OCI-M2 (cell line): Measurements from ENCODE around the gene TRIM49B.
"Not testable (repeated sequence)": the region's sequence is repeated elsewhere in the genome, so short reads cannot be mapped to it uniquely, and the experiment has no call there.

Experiments used
- DNase-seq: peaks from one replicate; lab custom pipeline; 2025; ENCODE audit not compliant: unreplicated experiment; lab: John Stamatoyannopoulos, UW

Gene TRIM49B, protein sequence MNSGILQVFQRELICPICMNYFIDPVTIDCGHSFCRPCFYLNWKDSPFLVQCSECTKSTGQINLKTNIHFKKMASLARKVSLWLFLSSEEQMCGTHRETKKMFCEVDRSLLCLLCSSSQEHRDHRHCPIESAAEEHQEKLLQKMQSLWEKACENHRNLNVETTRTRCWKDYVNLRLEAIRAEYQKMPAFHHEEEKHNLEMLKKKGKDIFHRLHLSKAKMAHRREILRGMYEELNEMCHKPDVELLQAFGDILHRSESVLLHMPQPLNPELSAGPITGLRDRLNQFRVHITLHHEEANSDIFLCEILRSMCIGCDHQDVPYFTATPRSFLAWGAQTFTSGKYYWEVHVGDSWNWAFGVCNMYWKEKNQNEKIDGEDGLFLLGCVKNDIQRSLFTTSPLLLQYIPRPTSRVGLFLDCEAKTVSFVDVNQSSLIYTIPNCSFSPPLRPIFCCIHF

DNA sequence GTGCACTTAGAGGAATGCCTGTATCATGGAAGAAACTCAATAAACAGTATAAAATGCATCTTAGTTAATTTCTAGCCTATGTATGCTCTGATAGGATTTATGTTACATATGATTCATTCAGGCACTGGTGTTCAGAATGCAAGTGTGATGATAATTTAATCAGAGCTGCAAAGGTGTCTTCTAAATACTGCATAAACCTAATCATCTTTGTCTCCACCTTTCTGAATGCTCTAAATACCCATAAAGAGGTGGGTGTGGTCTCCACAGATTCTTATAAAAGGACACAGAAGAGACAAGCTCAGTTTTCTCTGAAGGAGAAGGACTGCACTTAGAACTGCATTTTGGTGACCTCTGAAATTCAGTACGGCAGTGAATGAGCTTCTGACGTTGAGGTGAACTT, at the start of gene TRIM49B:
TSS of gene TRIM49B (plus strand) at position 301 of the 400 bp plus-strand sequence. CDS start 2,777 bp downstream, outside the sequence.
- DNase-seq = not testable (repeated sequence)

DNA sequence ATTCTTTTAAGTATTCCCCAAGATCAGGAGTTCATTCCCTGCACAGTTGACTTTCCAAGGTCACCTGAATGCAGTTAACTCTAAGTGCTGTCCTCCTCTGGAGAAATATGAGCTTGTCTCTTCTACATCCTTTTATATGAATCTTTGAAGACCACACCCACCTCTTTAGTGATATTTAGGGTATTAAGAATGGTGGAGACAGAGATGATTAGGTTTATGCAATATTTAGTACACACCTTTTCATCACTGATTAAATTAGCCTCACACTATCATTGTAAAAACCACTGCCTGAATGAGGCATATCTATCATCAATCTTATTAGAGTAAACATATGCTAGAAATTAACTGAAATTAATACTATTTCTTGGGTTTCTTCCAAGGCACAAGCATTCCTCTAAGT, 44.8 kb upstream of the TRIM49B start, which contains the start of gene TRIM51G:
TSS of gene TRIM51G (minus strand) at position 101 of the 400 bp plus-strand sequence. CDS start 2,190 bp downstream, outside the sequence.
- not testable (repeated sequence) for DNase-seq

DNA sequence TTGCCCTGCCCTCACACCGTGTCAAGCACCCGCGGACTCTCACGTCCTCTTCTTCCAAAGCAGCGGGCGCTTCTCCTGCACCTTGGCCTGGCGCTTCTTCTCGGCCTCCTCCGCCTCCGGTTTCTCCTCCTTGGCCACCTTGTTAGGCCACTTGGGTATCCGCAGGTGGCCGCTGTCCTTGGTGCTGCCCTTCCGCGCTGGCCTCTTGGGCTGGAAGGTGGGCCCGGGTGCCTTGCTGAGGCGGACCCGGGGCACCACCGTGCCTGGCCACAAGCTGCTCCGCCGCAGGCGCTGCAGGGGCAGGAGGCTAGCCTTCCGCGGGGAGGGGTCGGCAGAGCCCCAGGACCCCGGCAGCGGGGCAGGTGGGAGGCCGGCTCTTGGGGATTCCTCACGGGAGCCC, 19.6 kb downstream of the TRIM49B start:
- DNase-seq = not testable (repeated sequence)

DNA sequence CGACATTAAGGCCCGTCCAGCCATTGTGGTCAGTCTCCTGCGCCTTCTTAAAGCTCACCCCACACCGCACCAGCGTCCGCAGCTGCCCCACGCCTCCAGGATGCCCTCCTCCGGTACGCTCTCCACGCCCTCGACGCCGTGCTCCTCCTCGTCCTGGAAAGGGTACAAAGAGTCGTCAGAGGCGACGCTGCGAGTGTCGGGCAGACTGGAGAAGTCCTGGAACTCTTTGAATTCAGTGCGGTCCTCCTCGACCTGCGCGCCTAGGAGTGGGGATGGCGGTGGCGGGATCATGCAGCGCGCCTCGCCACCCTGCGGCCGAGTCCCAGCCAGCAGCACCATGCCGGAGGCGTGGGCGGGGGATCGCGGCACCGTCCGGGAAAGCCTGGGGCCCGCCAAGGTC, 21.2 kb downstream of the TRIM49B start:
- DNase-seq = not testable (repeated sequence)

DNA sequence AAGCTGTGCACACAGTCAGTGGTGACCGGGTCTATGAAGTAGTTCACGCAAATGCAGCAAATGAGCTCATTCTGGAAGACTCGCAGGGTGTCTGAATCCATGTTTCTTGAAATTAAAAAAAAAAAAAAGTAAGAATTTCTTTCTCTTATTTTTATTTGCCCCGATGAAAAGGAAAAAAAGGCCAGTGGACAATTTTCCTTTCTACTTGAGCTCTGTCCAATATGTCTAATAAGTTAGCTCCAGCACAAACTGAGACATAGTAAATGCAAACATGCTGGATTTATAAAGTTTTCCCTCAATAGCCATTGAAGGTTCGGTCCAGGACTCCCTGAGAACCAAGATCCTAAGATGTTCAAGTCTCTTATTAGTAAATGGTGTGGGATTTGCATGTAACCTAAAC, 30.4 kb downstream of the TRIM49B start, which contains the start of gene TRIM64C:
TSS of gene TRIM64C (minus strand) at position 101 of the 400 bp plus-strand sequence. CDS start at position 101, 0 bp downstream.
- DNase-seq = not testable (repeated sequence)

DNA sequence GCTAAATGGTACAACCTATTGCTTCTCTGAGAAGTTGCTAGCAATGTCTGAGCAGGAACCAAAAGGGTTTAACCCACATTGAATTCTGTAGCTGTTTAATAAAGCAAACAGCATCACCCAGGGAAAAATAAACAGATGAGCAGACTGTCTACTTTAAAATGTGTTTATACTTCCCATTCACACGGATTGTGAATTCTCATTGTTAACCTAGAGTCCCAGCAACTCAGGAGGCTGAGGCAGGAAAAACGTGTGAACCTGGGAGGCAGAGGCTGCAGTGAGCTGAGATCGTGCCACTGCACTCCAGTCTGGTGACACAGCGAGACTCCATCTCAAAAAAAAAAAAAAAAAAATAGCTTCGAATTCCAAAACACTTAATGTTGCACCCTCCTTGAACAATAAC, 41.3 kb downstream of the TRIM49B start:
- not testable (repeated sequence) for DNase-seq
